ENCODE data around the gene DAPK1. TPM values are rescaled to one million over a fixed set of nuclear protein-coding genes. Genes with fewer than 3 reads are reported as not detected.

DAPK1 gene
- total and polyA plus RNA-seq, 10 of the 15 experiments (the other 5 are each of a cell fraction or from before 2014, with no cell fraction given) = 8.2 to 94.7 (median 51.6) TPM

GRCh38 chr9:87733273-87734052 lies 235.8 kb downstream of the DAPK1 start:
- Histone ChIP-seq H3K27ac (ENCODE audit: control insufficient read depth, insufficient read depth) (no peak overlapping the region), H3K36me3 (ENCODE audit: control insufficient read depth in 2 of 2, insufficient read depth in 2 of 2, low read length in 1 of 2) (no peaks in the 10 kb centered on the region), H3K79me2 (ENCODE audit: control insufficient read depth, insufficient read depth, low read length) (no peaks in the 10 kb centered on the region), H4K20me1 (ENCODE audit: control insufficient read depth, insufficient read depth) (no peaks in the 10 kb centered on the region), H3K9ac (ENCODE audit: control insufficient read depth, insufficient read depth, low read length) (no peak overlapping the region), H3K4me3 (no peak overlapping the region), H2AFZ (ENCODE audit: control insufficient read depth, low read depth, low read length) (no peak overlapping the region), H3K4me2 (ENCODE audit: control insufficient read depth, insufficient read depth) (no peak overlapping the region), H3K27me3 (replicated peaks in 1 of 2; ENCODE audit: control insufficient read depth in 2 of 2, insufficient read depth in 2 of 2, low read length in 1 of 2) (peaks cover 0 to 3% of the 10 kb centered on the region in 2 experiments; a peak in 3 of 4 replicates), H3K9me3 (replicated peaks; ENCODE audit: control insufficient read depth, insufficient read depth, low read length) (no peaks in the 10 kb centered on the region), H3K4me1 (ENCODE audit: control insufficient read depth, insufficient read depth, low read length) (no peaks in the 10 kb centered on the region)
- FAIRE-seq (no peak), ATAC-seq (no peak), DNase-seq (ENCODE audit: low read depth, low spot score) (no peak)
- BruUV-seq (replicated peaks) = no TSS peak
- TF ChIP-seq RELA (IDR thresholded peaks at IDR 0.05; ENCODE audit: borderline replicate concordance, partially characterized antibody) (no peak), FOXM1 (IDR thresholded peaks at IDR 0.05; ENCODE audit: low read depth, low read length) (no peak), ZBTB11 (CRISPR knock-in tag; IDR thresholded peaks at IDR 0.05) (no peak), NFYA (IDR thresholded peaks at IDR 0.05; ENCODE audit: borderline replicate concordance, low read depth, low read length) (no peak), BHLHE40 (IDR thresholded peaks at IDR 0.05; ENCODE audit: borderline replicate concordance in 1 of 2, low read depth in 2 of 2, low read length in 1 of 2) (no peak), KLF5 (IDR thresholded peaks at IDR 0.05; ENCODE audit: partially characterized antibody) (no peak), BCL3 (IDR thresholded peaks at IDR 0.05; ENCODE audit: borderline replicate concordance, insufficient read depth, low read depth, low read length, poor library complexity, severe bottlenecking) (no peak), PAX8 (IDR thresholded peaks at IDR 0.05) (no peak), IKZF1 (conservative IDR thresholded peaks at IDR 0.05) (no peak)
- intact Hi-C loops (cut with micrococcal nuclease; ENCODE audit: unreplicated experiment) = no loop called here
- RAD21 ChIA-PET (ENCODE audit: unreplicated experiment) = no interaction called here
- CTCF ChIA-PET = no interaction called here
- WGBS (ENCODE audit: insufficient coverage, insufficient replicate concordance, low lambda C conversion rate, missing lambda C conversion rate) = 17% methylated on average over 7 of the region's 7 CpGs
- in situ Hi-C loops (cut with MboI) = no loop called here
- POLR2A ChIA-PET = no interaction called here
- SMC1A ChIA-PET (ENCODE audit: uncharacterized antibody, unreplicated experiment) = interaction anchor here (0.7 kb wide), 1 partner anchor 543 kb away, joined by 3 read pairs; no protein-coding TSS in a partner anchor
